GM12878 (cell line): Measurements from ENCODE around the gene QRFP.

Experiments
- ASH2L ChIP-seq: fragments of 300-600, 200-600 bp; sonication (generic); IDR thresholded peaks from 2 replicates; pipeline ENCODE4 v1.6.1; 2017; ENCODE audit warnings: low read depth, mild to moderate bottlenecking, borderline replicate concordance
- CTCF ChIP-seq, 3 experiments: IDR thresholded peaks in 2 of 3; conservative IDR thresholded peaks in 1 of 3; 2 replicates each; pipeline ENCODE4 v1.5.1; 2011; ENCODE audit warnings: low read depth in 3 of 3, low read length in 3 of 3, mild to moderate bottlenecking in 3 of 3, control low read depth in 2 of 3, moderate library complexity in 2 of 3, inconsistent platforms in 1 of 3, mixed read lengths in 1 of 3; ENCODE audit not compliant: control insufficient read depth in 2 of 3, insufficient read depth in 1 of 3; ENCODE audit errors: extremely low read depth in 1 of 3
- PAX5 ChIP-seq: IDR thresholded peaks from 2 replicates; pipeline ENCODE4 v1.6.1; 2011; ENCODE audit warnings: low read depth, low read length, borderline replicate concordance
- SMC3 ChIP-seq: IDR thresholded peaks from 2 replicates; pipeline ENCODE4 v1.6.1; 2011; ENCODE audit warnings: low read length, improper control_type of control experiment, borderline replicate concordance

- TF ChIP-seq CTCF (IDR thresholded peaks at IDR 0.05 in 2 of 3, conservative IDR thresholded peaks at IDR 0.05 in 1 of 3; ENCODE audit: control insufficient read depth in 2 of 3, extremely low read depth in 1 of 3, insufficient read depth in 1 of 3, low read depth in 3 of 3, low read length in 3 of 3) (no peak), SMC3 (no peak), ASH2L (no peak), PAX5 (no peak)
Observed at GRCh38 chr9:130852801-130853200, 43.8 kb downstream of the QRFP start.
